GM18505 (cell line): Measurements from ENCODE around the gene CYS1.
"Not testable (repeated sequence)": the region's sequence is repeated elsewhere in the genome, so short reads cannot be mapped to it uniquely, and the experiment has no call there.

Experiments used
- ATAC-seq: cut with Tn5 transposase; IDR thresholded peaks from one replicate; pipeline ENCODE4 v1.9.1; 2021; ENCODE audit not compliant: unreplicated experiment
- POLR2A ChIP-seq: IDR thresholded peaks from 4 replicates; pipeline ENCODE4 v1.6.1; 2011; ENCODE audit warnings: borderline replicate concordance; ENCODE audit not compliant: insufficient read depth, insufficient read length; ENCODE audit errors: extremely low read depth

CYS1 gene

DNA sequence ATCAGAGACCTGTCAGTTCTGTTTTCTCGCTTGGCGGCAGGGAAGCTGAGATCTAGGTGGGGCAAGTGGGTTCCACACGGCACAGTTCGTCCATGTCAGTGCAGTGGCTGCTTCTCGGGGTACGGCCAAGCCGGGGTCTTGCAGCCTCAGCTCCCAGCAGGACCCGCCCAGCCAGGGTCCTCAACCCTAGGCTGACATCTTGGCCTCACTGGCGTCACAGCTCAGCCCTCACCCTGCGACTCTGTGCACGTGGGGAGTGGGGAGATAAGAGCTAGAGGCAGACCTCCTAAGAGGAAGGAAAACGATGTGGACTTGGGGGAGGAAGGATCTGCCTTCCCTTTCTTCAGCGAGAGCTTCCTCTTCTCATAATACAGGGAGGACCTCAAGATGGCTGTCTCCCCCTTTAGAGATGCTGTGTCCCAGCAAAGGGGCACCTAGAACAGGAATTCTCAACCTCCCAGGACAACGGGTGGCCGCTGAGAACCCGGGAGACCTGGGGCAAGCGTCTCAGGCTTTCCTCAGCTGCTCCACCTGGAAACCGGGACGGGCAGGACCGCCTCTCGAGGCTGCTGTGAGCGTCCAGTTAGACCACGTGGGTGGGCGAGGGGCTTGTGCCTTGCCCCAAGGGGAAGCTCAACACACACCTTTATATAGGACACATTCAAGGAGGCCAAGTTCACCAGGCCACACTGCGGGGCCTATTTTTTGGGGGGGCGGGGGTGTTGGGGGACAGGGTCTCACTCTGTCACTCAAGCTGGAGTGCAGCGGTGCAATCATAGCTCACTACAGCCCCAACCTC, 60.4 kb downstream of the CYS1 start:
- ATAC-seq, result no peak
- no peak for TF ChIP-seq POLR2A

DNA sequence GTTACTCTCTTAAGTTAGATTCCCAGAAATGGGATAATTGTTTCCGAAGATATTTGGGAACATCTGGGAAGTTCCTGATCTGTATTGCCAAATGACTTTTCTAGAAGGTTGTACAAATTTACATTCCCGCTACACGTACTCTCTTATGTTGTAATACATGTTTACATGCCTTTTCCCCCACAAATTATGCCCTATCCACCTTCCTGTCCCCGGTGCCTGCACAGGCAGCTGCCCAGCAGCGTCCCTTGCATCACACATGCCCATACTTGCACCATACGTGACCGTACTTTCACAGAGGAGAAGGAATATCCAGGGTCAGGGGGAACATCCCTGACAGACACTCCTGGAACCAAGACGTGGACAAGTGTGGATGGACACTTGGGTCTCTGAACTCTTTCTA, 61.0 kb downstream of the CYS1 start:
- TF ChIP-seq POLR2A, result no peak
- ATAC-seq, result no peak

DNA sequence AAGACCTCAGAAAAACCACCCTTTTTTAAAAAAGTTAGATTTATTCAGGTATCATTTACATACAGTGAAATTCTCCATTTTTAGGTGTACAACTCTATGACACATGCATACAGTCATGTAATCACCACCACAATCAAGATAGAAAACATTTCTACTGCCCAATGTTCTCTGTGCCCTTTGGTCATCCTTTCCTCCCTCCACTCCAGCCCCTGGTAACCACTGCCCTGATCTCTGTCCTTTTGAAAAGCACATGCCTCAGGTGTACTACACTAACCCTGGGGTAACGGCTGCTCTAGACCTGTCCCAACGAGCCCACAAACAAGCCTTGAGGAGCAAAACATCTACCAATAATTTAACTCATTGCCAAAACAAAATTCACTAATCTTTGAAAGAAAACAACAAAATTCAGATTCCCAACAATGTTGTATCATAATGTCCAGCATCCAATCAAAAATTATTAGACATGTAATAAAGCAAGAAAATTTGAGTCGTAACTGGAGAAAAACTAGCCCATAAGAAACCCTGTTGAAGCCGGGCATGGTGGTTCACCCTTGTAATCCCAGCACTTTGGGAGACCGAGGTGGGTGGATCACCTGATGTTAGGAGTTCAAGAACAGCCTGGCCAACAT, 62.8 kb downstream of the CYS1 start:
- TF ChIP-seq POLR2A, result no peak
- ATAC-seq, result no peak

DNA sequence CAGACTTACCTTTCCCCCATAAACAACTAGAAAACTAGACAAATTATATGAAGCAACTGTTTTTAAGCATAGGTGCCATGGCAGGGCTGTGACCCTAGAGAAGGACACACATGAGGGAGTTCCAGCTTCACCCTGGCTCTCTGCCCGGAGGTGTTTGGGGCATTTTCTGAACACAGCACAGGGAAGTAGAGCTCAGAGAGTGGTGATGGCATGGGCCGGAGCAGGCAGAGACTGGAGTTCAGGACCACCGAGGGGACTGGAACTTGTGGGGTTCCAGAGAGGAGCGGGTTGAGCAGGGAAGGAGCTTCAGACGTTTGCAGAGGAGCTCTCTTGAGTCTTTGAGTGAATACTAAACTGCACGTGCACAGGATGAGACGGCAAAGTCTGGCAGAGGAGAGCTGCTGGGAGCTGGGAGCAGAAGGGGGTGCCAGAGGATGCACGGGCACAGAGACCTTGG, 63.4 kb downstream of the CYS1 start:
- no peak for TF ChIP-seq POLR2A
- ATAC-seq, result no peak

DNA sequence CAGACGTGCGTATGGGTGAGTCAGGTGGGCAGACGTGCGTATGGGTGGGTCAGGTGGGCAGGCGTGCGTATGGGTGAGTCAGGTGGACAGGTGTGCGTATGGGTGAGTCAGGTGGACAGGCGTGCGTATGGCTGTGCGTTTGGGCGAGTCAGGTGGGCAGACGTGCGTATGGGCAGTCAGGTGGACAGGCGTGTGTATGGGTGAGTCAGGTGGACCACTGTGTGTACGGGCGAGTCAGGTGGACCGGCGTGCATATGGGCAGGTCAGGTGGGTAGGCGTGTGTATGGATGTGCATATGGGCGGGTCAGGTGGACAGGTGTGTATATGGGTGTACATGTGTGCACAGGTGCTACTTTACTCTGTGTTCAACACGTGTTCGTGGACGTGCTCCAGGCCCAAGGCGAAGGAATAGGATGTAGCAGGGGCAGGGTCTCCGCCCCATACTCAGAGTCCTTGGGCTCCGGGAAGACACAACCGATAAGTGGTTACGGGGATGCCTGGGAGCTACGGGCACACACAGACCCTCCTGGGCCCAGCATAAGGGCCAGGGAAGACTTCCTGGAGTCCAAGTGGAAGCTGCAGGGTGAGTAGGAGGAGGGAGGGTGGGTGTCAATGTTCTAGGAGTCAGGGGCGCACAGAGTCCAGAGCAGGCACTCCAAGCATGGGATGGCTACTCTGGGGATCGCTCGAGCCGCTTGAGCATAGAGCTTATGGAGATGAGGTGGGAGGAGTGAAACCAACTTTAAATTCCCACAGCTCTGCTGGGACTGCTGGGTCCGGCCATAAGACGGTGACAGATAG, 64.0 kb downstream of the CYS1 start:
- ATAC-seq, result no peak
- TF ChIP-seq POLR2A, result no peak

DNA sequence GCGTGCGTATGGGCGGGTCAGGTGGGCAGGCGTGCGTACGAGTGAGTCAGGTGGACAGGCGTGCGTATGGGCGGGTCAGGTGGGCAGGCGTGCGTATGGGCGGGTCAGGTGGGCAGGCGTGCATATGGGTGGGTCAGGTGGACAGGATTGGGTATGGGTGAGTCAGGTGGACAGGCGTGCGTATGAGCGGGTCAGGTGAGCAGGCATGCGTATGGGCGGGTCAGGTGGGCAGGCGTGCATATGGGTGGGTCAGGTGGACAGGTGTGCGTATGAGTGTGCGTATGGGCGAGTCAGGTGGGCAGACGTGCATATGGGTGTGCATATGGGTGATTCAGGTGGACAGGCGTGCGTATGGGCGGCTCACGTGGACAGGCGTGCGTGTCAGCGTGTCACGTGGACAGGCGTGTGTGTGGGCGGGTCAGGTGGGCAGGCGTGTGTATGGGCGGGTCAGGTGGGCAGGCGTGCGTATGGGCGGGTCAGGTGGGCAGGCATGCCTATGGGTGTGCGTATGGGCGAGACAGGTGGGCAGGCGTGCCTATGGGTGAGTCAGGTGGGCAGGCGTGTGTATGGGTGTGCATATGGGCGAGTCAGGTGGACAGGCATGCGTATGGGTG, 64.7 kb downstream of the CYS1 start:
- ATAC-seq, result not testable (repeated sequence)

DNA sequence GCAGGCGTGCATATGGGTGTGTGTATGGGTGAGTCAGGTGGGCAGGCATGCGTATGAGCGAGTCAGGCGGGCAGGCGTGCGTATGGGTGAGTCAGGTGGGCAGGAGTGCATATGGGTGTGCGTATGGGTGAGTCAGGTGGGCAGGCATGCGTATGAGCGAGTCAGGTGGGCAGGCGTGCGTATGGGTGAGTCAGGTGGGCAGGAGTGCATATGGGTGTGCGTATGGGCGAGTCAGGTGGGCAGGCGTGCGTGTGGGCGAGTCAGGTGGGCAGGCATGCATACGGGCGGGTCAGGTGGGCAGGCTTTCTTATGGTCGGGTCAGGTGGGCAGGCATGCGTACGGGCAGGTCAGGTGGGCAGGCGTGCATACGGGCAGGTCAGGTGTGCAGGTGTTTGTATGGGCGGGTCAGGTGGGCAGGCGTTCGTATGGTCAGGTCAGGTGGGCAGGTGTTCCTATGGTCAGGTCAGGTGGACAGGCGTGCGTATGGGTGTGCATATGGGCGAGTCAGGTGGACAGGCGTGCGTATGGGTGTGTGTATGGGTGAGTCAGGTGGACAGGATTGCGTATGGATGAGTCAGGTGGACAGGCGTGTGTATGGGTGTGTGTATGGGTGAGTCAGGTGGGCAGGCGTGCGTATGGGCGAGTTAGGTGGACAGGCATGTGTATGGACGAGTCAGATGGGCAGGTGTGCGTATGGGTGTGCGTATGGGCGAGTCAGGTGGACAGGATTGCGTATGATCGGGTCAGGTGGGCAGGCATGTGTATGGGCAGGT, 65.6 kb downstream of the CYS1 start:
- no peak for ATAC-seq
- no peak for TF ChIP-seq POLR2A

DNA sequence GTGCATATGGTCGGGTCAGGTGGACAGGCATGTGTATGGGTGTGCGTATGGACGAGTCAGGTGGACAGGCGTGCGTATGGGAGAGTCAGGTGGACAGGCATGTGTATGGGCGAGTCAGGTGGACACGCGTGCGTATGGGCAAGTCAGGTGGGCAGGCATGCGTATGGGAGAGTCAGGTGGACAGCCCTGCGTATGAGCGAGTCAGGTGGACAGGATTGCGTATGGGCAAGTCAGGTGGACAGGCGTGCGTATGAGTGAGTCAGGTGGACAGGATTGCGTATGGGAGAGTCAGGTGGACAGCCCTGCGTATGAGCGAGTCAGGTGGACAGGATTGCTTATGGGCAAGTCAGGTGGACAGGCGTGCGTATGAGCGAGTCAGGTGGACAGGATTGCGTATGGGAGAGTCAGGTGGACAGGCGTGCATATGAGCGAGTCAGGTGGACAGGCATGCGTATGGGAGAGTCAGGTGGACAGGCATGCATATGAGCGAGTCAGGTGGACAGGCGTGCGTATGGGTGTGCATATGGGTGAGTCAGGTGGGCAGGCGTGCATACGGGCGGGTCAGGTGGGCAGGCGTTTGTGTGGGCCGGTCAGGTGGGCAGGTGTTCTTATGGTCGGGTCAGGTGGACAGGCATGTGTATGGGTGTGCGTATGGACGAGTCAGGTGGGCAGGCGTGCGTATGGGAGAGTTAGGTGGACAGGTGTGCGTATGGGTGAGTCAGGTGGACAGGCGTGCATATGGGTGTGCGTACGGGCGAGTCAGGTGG, 66.4 kb downstream of the CYS1 start:
- not testable (repeated sequence) for ATAC-seq

DNA sequence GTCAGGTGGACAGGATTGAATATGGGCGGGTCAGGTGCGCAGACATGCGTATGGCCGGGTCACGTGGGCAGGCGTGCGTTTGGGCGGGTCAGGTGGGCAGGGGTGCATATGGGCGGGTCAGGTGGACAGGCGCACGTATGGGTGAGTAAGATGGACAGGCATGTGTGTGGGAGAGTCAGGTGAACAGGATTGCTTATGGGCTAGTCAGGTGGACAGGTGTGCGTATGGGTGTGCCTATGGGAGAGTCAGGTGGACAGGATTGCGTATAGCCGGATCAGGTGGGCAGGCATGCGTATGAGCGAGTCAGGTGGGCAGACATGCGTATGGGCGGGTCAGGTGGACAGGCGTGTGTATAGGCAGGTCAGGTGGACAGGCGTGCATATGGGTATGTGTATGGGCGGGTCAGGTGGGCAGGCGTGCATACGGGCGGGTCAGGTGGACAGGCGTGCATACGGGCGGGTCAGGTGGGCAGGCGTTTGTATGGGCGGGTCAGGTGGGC, 67.2 kb downstream of the CYS1 start:
- no peak for TF ChIP-seq POLR2A
- ATAC-seq, result no peak

DNA sequence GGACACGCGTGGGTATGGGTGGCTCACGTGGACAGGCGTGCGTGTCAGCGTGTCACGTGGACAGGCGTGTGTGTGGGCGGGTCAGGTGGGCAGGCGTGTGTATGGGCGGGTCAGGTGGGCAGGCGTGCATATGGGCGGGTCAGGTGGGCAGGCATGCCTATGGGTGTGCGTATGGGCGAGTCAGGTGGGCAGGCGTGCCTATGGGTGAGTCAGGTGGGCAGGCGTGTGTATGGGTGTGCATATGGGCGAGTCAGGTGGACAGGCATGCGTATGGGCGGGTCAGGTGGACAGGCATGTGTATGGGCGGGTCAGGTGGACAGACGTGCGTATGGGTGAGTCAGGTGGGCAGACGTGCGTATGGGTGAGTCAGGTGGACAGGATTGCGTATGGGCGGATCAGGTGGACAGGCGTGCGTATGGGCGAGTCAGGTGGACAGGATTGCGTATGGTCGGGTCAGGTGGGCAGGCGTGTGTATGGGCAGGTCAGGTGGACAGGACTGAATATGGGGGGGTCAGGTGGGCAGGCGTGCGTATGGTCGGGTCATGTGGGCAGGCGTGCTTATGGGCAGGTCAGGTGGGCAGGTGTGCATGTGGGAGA, 67.7 kb downstream of the CYS1 start:
- not testable (repeated sequence) for ATAC-seq

DNA sequence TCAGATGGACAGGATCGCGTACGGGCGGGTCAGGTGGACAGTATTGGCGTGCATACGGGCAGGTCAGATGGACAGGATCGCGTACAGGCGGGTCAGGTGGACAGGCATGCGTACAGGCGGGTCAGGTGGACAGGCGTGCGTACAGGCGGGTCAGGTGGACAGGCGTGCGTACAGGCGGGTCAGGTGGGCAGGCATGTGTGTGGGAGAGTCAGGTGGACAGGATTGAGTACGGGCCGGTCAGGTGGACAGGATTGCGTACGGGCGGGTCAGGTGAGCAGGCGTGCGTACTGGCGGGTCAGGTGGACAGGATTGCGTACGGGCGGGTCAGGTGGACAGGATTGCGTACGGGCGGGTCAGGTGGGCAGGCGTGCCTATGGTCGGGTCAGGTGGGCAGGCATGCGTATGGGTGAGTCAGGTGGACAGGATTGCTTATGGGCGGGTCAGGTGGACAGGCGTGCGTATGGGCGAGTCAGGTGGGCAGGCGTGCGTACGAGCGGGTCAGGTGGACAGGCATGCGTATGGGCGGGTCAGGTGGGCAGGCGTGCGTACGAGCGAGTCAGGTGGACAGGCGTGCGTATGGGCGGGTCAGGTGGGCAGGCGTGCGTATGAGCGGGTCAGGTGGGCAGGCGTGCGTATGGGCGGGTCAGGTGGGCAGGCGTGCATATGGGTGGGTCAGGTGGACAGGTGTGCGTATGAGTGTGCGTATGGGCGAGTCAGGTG, 68.4 kb downstream of the CYS1 start:
- not testable (repeated sequence) for ATAC-seq

DNA sequence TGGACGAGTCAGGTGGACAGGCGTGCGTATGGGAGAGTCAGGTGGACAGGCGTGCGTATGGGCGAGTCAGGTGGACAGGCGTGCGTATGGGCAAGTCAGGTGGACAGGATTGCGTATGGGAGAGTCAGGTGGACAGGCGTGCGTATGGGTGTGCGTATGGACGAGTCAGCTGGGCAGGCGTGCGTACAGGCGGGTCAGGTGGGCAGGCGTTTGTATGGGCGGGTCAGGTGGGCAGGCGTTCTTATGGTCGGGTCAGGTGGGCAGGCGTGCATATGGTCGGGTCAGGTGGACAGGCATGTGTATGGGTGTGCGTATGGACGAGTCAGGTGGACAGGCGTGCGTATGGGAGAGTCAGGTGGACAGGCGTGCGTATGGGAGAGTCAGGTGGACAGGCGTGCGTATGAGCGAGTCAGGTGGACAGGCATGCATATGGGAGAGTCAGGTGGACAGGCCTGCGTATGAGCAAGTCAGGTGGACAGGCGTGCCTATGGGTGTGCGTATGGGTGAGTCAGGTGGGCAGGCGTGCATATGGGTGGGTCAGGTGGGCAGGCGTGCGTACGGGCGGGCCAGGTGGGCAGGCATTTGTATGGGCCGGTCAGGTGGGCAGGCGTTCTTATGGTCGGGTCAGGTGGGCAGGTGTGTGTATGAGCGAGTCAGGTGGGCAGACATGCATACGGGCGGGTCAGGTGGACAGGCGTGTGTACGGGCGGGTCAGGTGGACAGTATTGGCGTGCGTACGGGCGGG, 69.2 kb downstream of the CYS1 start:
- not testable (repeated sequence) for ATAC-seq
